ENCODE data around the gene TBC1D9. TPM values are rescaled to one million over a fixed set of nuclear protein-coding genes. Genes with fewer than 3 reads are reported as not detected.

The TBC1D9 gene
- total and polyA plus RNA-seq, 2 donors = 14.2 to 68.0 TPM

- no peak for DNase-seq (ENCODE audit: extremely low spot score)
- Histone ChIP-seq H3K4me1 (ENCODE audit: insufficient read depth) (peaks cover 2% of the 10 kb centered on the region), H3K36me3 (ENCODE audit: insufficient read depth) (no peaks in the 10 kb centered on the region), H3K27ac (ENCODE audit: low read depth) (no peak overlapping the region), H3K4me3 (ENCODE audit: low read depth, low read length) (no peak overlapping the region)
- WGBS = 88% methylated on average over 2 of the region's 2 CpGs
Observed at GRCh38 chr4:140706276-140706625, 49.9 kb downstream of the TBC1D9 start.

GRCh38 chr4:140705625-140706275, 50.4 kb downstream of the TBC1D9 start:
- Histone ChIP-seq H3K4me3 (ENCODE audit: low read depth, low read length) (no peak overlapping the region), H3K27ac (ENCODE audit: low read depth) (no peak overlapping the region), H3K36me3 (ENCODE audit: insufficient read depth) (no peaks in the 10 kb centered on the region), H3K4me1 (ENCODE audit: insufficient read depth) (peaks cover 2% of the 10 kb centered on the region)
- 93% methylated on average over 8 of the region's 8 CpGs for WGBS
- DNase-seq (ENCODE audit: extremely low spot score) = no peak

- no peak overlapping the region for H3K27ac ChIP-seq (ENCODE audit: low read depth)
- H3K36me3 ChIP-seq (ENCODE audit: insufficient read depth) = no peaks in the 10 kb centered on the region
- WGBS = 93% methylated on average over 2 of the region's 2 CpGs
- peaks cover 2% of the 10 kb centered on the region for H3K4me1 ChIP-seq (ENCODE audit: insufficient read depth)
- no peak overlapping the region for H3K4me3 ChIP-seq (ENCODE audit: low read depth, low read length)
- no peak for DNase-seq (ENCODE audit: extremely low spot score)
Observed at GRCh38 chr4:140704964-140705363, 51.2 kb downstream of the TBC1D9 start.

- no peak for DNase-seq (ENCODE audit: extremely low spot score)
- WGBS = 96% methylated on average over 4 of the region's 4 CpGs
- H3K4me1 ChIP-seq (ENCODE audit: insufficient read depth) = peaks cover 2% of the 10 kb centered on the region
- H3K4me3 ChIP-seq (ENCODE audit: low read depth, low read length) = no peak overlapping the region
- no peak overlapping the region for H3K27ac ChIP-seq (ENCODE audit: low read depth)
- H3K36me3 ChIP-seq (ENCODE audit: insufficient read depth) = no peaks in the 10 kb centered on the region
Observed at GRCh38 chr4:140704392-140704960, 51.7 kb downstream of the TBC1D9 start.

- no peak overlapping the region for H3K4me3 ChIP-seq (ENCODE audit: low read depth, low read length)
- peaks cover 2% of the 10 kb centered on the region for H3K4me1 ChIP-seq (ENCODE audit: insufficient read depth)
- H3K36me3 ChIP-seq (ENCODE audit: insufficient read depth) = no peaks in the 10 kb centered on the region
- no peak for DNase-seq (ENCODE audit: extremely low spot score)
- WGBS = 59% methylated on average over 2 of the region's 2 CpGs
- H3K27ac ChIP-seq (ENCODE audit: low read depth) = no peak overlapping the region
Observed at GRCh38 chr4:140703463-140703862, 52.7 kb downstream of the TBC1D9 start.

GRCh38 chr4:140702096-140702757, 54.0 kb downstream of the TBC1D9 start:
- DNase-seq (ENCODE audit: extremely low spot score) = peak; percentile 57
- no peak overlapping the region for H3K27ac ChIP-seq (ENCODE audit: low read depth)
- no peaks in the 10 kb centered on the region for H3K36me3 ChIP-seq (ENCODE audit: insufficient read depth)
- no peak overlapping the region for H3K4me3 ChIP-seq (ENCODE audit: low read depth, low read length)
- H3K4me1 ChIP-seq (ENCODE audit: insufficient read depth) = peaks cover 2% of the 10 kb centered on the region
- 84% methylated on average over 6 of the region's 6 CpGs for WGBS

- Histone ChIP-seq H3K4me1 (ENCODE audit: insufficient read depth) (peaks cover 2% of the 10 kb centered on the region), H3K36me3 (ENCODE audit: insufficient read depth) (no peaks in the 10 kb centered on the region), H3K27ac (ENCODE audit: low read depth) (no peak overlapping the region), H3K4me3 (ENCODE audit: low read depth, low read length) (no peak overlapping the region)
- WGBS = 93% methylated on average over 6 of the region's 6 CpGs
- DNase-seq (ENCODE audit: extremely low spot score) = no peak
Observed at GRCh38 chr4:140701071-140701470, 55.1 kb downstream of the TBC1D9 start.

- WGBS = 78% methylated on average over 16 of the region's 16 CpGs
- no peak overlapping the region for H3K27ac ChIP-seq (ENCODE audit: low read depth)
- no peak overlapping the region for H3K4me3 ChIP-seq (ENCODE audit: low read depth, low read length)
- H3K4me1 ChIP-seq (ENCODE audit: insufficient read depth) = no peaks in the 10 kb centered on the region
- DNase-seq (ENCODE audit: extremely low spot score) = no peak
- H3K36me3 ChIP-seq (ENCODE audit: insufficient read depth) = no peaks in the 10 kb centered on the region
Observed at GRCh38 chr4:140697709-140698560, 58.2 kb downstream of the TBC1D9 start.

GRCh38 chr4:140695483-140695882, 60.7 kb downstream of the TBC1D9 start:
- no peaks in the 10 kb centered on the region for H3K36me3 ChIP-seq (ENCODE audit: insufficient read depth)
- no peaks in the 10 kb centered on the region for H3K4me1 ChIP-seq (ENCODE audit: insufficient read depth)
- H3K27ac ChIP-seq (ENCODE audit: low read depth) = no peak overlapping the region
- no peak overlapping the region for H3K4me3 ChIP-seq (ENCODE audit: low read depth, low read length)
- DNase-seq (ENCODE audit: extremely low spot score) = no peak

- no peak overlapping the region for H3K27ac ChIP-seq (ENCODE audit: low read depth)
- 84% methylated on average over 1 of the region's 1 CpG for WGBS
Observed at GRCh38 chr4:140693562-140693961, 62.6 kb downstream of the TBC1D9 start.

GRCh38 chr4:140691369-140691768, 64.8 kb downstream of the TBC1D9 start:
- WGBS = 66% methylated on average over 2 of the region's 2 CpGs
- Histone ChIP-seq H3K4me3 (ENCODE audit: low read depth, low read length) (no peak overlapping the region), H3K36me3 (ENCODE audit: insufficient read depth) (no peaks in the 10 kb centered on the region), H3K4me1 (ENCODE audit: insufficient read depth) (no peaks in the 10 kb centered on the region), H3K27ac (ENCODE audit: low read depth) (peak overlapping the region; percentile 45)
- no peak for DNase-seq (ENCODE audit: extremely low spot score)

More at GRCh38 chr4:140693562-140693961, 62.6 kb downstream of the TBC1D9 start:
- Histone ChIP-seq H3K4me3 (ENCODE audit: low read depth, low read length) (no peak overlapping the region), H3K4me1 (ENCODE audit: insufficient read depth) (no peaks in the 10 kb centered on the region), H3K36me3 (ENCODE audit: insufficient read depth) (no peaks in the 10 kb centered on the region)
- no peak for DNase-seq (ENCODE audit: extremely low spot score)

GRCh38 chr4:140690093-140690492, 66.1 kb downstream of the TBC1D9 start:
- Histone ChIP-seq H3K4me1 (ENCODE audit: insufficient read depth) (no peaks in the 10 kb centered on the region), H3K36me3 (ENCODE audit: insufficient read depth) (no peaks in the 10 kb centered on the region), H3K4me3 (ENCODE audit: low read depth, low read length) (no peak overlapping the region), H3K27ac (ENCODE audit: low read depth) (no peak overlapping the region)
- DNase-seq (ENCODE audit: extremely low spot score) = no peak
- WGBS = 100% methylated on average over 1 of the region's 1 CpG

- DNase-seq (ENCODE audit: extremely low spot score) = no peak
- no peak overlapping the region for H3K4me3 ChIP-seq (ENCODE audit: low read depth, low read length)
- 89% methylated on average over 3 of the region's 3 CpGs for WGBS
- no peak overlapping the region for H3K27ac ChIP-seq (ENCODE audit: low read depth)
- H3K4me1 ChIP-seq (ENCODE audit: insufficient read depth) = no peaks in the 10 kb centered on the region
- H3K36me3 ChIP-seq (ENCODE audit: insufficient read depth) = no peaks in the 10 kb centered on the region
Observed at GRCh38 chr4:140689623-140690022, 66.6 kb downstream of the TBC1D9 start.
